Iris pigment epithelial cell (primary cell): ENCODE measurements around the gene PNPLA8.

Source experiments
- DNase-seq: peaks from one replicate; pipeline ENCODE4 v3.0.0-alpha.2; 2011; ENCODE audit warnings: low read depth

The PNPLA8 gene

GRCh38 chr7:108441392-108441955, 84.5 kb downstream of the PNPLA8 start:
- DNase-seq: no peak

GRCh38 chr7:108440613-108441012, 85.3 kb downstream of the PNPLA8 start:
- no peak for DNase-seq

DNA sequence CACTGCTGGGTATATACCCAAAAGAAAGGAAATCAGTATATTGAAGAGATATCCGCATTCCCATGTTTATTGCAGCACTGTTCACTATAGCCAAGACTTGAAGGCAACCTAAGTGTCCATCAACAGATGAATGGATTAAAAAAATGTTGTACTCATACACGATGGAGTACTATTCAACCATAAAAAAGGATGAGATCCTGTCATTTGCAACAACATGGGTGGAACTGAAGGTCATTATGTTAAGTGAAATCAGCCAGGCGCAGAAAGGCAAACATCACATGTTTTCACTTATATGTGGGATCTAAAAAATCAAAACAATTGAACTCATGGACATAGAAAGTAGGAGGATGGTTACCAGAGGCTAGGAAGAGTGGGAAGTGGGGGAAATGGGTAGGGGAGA, 89.0 kb downstream of the PNPLA8 start:
- no peak for DNase-seq

- DNase-seq: no peak
Measured at GRCh38 chr7:108434010-108434409, 91.9 kb downstream of the PNPLA8 start.

- DNase-seq: no peak
Measured at GRCh38 chr7:108431099-108431498, 94.8 kb downstream of the PNPLA8 start.

DNA sequence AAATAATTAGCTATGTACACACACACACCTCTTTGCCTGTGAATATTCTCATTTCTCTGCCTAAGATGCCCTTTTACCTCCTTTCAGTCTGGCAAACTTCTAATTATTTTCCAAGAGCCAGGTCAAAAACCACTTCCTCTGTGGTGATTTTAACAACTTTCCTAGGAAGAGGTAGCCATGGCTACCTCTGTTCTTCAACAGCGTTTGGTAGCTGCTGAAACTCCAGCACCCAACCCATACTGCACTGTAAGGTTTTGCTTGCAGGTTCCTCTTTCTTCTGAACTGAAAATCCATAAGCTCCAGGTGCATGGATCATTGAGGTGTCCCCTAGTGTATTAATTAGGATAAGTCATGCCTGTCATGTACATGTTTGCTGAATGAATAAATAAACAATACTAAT, 95.3 kb downstream of the PNPLA8 start:
- DNase-seq: no peak

DNA sequence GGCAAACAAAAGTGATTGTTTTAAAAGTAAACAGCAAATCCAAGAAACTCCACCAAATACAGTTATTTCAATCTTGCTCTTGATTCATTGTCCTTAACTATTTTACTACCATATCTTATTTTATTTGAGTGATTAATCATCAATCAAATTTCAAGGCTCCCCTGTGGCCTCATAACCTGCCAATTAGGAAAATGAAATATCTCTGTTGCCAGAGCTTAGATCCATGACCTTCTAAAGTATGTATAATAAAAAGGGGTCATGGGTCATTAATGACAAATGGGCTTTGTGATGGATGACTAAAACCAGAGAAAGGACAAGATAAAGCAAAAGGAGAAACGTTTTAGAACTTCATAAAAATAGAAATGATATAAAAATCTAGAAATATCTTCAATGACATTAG, 98.2 kb downstream of the PNPLA8 start:
- no peak for DNase-seq

- DNase-seq: no peak
Measured at GRCh38 chr7:108425714-108426275, 100.1 kb downstream of the PNPLA8 start.

DNA sequence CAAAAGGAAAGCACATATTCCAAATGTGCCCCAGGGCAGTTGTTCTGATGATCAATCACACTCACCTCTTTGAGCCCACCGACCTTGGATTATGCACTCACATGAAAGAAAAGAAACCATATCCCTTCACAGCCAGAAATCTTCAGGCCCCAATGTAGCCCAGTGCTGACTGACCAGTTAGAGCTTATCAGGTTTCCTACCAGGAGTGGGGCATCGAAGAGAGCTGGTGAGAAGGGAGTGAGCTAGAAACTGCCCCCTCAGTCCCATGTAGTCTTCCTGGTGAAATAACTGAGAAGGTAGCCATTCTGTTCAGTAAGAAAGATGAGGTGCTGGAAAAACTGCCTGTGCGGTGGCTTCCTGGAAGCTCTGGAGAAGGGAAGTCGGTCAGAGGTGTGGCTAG, 101.9 kb downstream of the PNPLA8 start:
- DNase-seq: no peak

- DNase-seq: no peak
Measured at GRCh38 chr7:108423089-108423989, 102.6 kb downstream of the PNPLA8 start.

- no peak for DNase-seq
Measured at GRCh38 chr7:108421720-108422331, 104.1 kb downstream of the PNPLA8 start.
